Measurements from ENCODE around the gene HSPBAP1. TPM values are rescaled to one million over a fixed set of nuclear protein-coding genes. Genes with fewer than 3 reads are reported as not detected.

The HSPBAP1 gene
- total and polyA plus RNA-seq, 10 donors, result 16.9 to 42.9 (median 23.8) TPM

DNA sequence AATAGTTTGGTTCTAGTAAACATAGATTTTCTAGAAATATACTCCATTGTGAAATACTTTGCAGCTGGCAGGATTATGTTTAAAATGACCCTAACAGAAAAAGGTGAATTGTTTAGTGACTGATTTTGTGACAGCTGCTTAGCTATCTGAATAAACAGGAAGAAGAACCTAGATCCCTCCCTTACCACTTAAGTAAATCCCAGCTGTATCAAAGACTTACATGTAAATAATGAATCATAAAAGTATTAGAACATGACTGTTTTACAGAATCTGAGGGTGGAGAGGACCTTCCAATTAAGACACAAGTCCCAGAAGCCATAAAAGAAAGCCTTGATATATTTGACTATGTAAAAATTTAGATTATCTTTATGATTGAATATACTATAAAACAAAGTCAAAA, 17.1 kb upstream of the HSPBAP1 start:
- TF ChIP-seq POLR2A (IDR thresholded peaks at IDR 0.05) (no peak), POLR2AphosphoS5 (IDR thresholded peaks at IDR 0.05) (no peak)
- TF ChIP-seq, protein P1, sequence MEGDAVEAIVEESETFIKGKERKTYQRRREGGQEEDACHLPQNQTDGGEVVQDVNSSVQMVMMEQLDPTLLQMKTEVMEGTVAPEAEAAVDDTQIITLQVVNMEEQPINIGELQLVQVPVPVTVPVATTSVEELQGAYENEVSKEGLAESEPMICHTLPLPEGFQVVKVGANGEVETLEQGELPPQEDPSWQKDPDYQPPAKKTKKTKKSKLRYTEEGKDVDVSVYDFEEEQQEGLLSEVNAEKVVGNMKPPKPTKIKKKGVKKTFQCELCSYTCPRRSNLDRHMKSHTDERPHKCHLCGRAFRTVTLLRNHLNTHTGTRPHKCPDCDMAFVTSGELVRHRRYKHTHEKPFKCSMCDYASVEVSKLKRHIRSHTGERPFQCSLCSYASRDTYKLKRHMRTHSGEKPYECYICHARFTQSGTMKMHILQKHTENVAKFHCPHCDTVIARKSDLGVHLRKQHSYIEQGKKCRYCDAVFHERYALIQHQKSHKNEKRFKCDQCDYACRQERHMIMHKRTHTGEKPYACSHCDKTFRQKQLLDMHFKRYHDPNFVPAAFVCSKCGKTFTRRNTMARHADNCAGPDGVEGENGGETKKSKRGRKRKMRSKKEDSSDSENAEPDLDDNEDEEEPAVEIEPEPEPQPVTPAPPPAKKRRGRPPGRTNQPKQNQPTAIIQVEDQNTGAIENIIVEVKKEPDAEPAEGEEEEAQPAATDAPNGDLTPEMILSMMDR (IDR thresholded peaks at IDR 0.05 in 8 of 11, conservative IDR thresholded peaks at IDR 0.05 in 3 of 11), result no peak
- Histone ChIP-seq H3K27ac (no peak overlapping the region), H3K27me3 (replicated peaks in 1 of 7) (no peaks in the 10 kb centered on the region), H3K4me1 (peaks cover 0 to 1% (median 0%) of the 10 kb centered on the region in 6 donors), H3K36me3 (peaks cover 0 to 93% (median 0%) of the 10 kb centered on the region in 6 donors), H3K4me3 (no peak overlapping the region), H3K9me3 (no peaks in the 10 kb centered on the region)
- intact Hi-C loops (cut with DNase I; ENCODE audit: low total_unique reads), result no loop called here
- DNase-seq, result no peak

DNA sequence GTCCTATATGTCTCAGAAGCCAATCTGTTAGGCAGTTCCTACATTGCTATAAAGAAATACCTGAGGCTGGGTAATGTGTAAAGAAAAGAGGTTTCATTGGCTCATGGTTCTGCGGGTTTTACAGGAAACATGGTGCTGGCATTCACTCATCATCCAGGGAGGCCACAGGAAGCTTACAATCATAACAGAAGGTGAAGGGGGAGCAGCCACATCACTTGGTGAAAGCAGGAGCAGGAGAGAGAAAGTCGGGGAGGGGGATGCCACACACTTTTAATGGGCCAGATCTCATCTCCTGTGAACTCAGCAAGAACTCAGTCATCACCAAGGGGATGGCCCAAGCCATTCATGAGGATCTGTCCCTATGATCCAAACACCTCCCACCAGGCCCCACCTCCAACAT, 10.3 kb upstream of the HSPBAP1 start:
- Histone ChIP-seq H3K4me3 (no peak overlapping the region), H3K36me3 (peaks cover 0 to 45% (median 0%) of the 10 kb centered on the region in 6 donors), H3K27me3 (replicated peaks in 1 of 7) (no peaks in the 10 kb centered on the region), H3K4me1 (peaks cover 0 to 10% (median 3%) of the 10 kb centered on the region in 6 donors), H3K27ac (no peak overlapping the region), H3K9me3 (no peaks in the 10 kb centered on the region)
- DNase-seq, result no peak
- WGBS, 5 donors, result 70 to 90% (median 77%) methylated on average over 2 of the region's 2 CpGs
- TF ChIP-seq POLR2A (IDR thresholded peaks at IDR 0.05), result no peak
- TF ChIP-seq POLR2AphosphoS5 (IDR thresholded peaks at IDR 0.05), result no peak
- TF ChIP-seq, protein P1 (IDR thresholded peaks at IDR 0.05 in 8 of 11, conservative IDR thresholded peaks at IDR 0.05 in 3 of 11), result no peak
- intact Hi-C loops (cut with DNase I; ENCODE audit: low total_unique reads), result no loop called here

DNA sequence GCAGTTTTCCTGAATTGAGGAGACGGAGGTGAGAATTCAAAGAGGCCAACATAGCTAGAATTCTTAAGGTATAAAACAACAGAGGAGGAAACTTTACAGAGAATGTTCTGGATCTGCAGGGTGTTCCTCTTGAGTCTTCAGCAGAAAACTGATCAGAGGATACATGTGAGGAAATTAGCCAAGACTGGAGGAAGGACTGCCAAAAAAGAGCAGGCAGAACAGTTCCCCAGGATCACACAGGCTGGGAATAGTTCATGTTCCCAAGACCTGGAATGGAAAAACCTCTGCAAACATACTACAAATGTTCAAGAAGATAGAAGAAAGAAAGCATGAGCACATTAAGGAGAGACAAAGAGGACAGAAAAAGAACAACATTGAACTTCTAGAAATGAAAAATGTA, 8.7 kb upstream of the HSPBAP1 start:
- no peaks in the 10 kb centered on the region for H3K9me3 ChIP-seq
- 91 to 100% (median 100%) methylated on average over 1 of the region's 1 CpG for WGBS, 5 donors
- no peak overlapping the region for H3K27ac ChIP-seq

DNA sequence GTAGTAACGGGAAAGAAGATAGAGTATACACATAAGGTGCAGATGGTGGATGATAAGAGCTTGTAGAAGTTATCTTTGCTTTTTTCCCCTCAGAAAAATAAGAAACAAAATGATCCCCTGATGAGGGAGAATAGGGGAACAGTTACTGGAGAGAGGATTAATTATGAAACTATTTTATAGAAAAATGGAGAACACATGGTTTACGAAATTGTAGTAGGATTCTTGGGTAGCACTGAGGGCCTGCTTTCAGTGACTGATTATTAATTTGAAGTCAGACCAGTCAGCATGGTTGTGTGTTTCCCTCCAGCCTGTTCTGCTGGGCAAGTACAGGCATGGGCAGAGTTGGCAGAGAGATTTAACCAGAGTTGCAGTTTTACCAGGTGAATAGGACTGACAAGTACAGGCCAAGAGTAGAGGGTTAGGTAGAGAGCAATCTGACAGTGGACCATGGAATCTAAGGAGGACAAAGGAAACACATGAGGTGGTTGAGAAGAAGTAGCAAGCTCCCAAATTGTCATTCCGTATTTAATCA, 7.1 kb upstream of the HSPBAP1 start:
- Histone ChIP-seq H3K4me3 (no peak overlapping the region), H3K27me3 (replicated peaks in 1 of 7) (no peaks in the 10 kb centered on the region), H3K27ac (no peak overlapping the region), H3K36me3 (peaks cover 0 to 18% (median 0%) of the 10 kb centered on the region in 6 donors), H3K9me3 (no peaks in the 10 kb centered on the region), H3K4me1 (peaks cover 6 to 39% (median 18%) of the 10 kb centered on the region in 6 donors)
- WGBS, 5 donors, result 83 to 93% (median 86%) methylated on average over 3 of the region's 3 CpGs
- TF ChIP-seq, protein P1 (IDR thresholded peaks at IDR 0.05 in 8 of 11, conservative IDR thresholded peaks at IDR 0.05 in 3 of 11), result no peak
- no peak for TF ChIP-seq POLR2A (IDR thresholded peaks at IDR 0.05)
- no peak for TF ChIP-seq POLR2AphosphoS5 (IDR thresholded peaks at IDR 0.05)
- DNase-seq, result no peak
- intact Hi-C loops (cut with DNase I; ENCODE audit: low total_unique reads), result no loop called here

More for the DNA sequence above, 8.7 kb upstream of the HSPBAP1 start:
- TF ChIP-seq, protein P1 (IDR thresholded peaks at IDR 0.05 in 8 of 11, conservative IDR thresholded peaks at IDR 0.05 in 3 of 11), result no peak
- TF ChIP-seq POLR2A (IDR thresholded peaks at IDR 0.05), result no peak
- no peak for TF ChIP-seq POLR2AphosphoS5 (IDR thresholded peaks at IDR 0.05)
- H3K27me3 ChIP-seq (replicated peaks in 1 of 7), result no peaks in the 10 kb centered on the region
- DNase-seq, result no peak
- peaks cover 0 to 29% (median 0%) of the 10 kb centered on the region in 6 donors for H3K36me3 ChIP-seq
- peaks cover 0 to 23% (median 6%) of the 10 kb centered on the region in 6 donors for H3K4me1 ChIP-seq
- no peak overlapping the region for H3K4me3 ChIP-seq
- intact Hi-C loops (cut with DNase I; ENCODE audit: low total_unique reads), result no loop called here

All from spleen (tissue), 11 donors.